A549 treated with CpdA at 1 μM for 4 hours (cell line): ENCODE data around the gene OR8G1. TPM values are rescaled to one million over a fixed set of nuclear protein-coding genes. Genes with fewer than 3 reads are reported as not detected.

Source experiments
- total RNA-seq: library from RNA; stranded (reverse); fragments of 200-300 nt; extraction: Qiagen RNA extraction; gene quantifications from 5 replicates; pipeline ENCODE4 v1.2.3, GENCODE V29; 2022; ENCODE audit warnings: low read depth

The OR8G1 gene, protein sequence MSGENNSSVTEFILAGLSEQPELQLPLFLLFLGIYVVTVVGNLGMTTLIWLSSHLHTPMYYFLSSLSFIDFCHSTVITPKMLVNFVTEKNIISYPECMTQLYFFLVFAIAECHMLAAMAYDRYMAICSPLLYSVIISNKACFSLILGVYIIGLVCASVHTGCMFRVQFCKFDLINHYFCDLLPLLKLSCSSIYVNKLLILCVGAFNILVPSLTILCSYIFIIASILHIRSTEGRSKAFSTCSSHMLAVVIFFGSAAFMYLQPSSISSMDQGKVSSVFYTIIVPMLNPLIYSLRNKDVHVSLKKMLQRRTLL
- total RNA-seq: not detected in 5 replicates

DNA sequence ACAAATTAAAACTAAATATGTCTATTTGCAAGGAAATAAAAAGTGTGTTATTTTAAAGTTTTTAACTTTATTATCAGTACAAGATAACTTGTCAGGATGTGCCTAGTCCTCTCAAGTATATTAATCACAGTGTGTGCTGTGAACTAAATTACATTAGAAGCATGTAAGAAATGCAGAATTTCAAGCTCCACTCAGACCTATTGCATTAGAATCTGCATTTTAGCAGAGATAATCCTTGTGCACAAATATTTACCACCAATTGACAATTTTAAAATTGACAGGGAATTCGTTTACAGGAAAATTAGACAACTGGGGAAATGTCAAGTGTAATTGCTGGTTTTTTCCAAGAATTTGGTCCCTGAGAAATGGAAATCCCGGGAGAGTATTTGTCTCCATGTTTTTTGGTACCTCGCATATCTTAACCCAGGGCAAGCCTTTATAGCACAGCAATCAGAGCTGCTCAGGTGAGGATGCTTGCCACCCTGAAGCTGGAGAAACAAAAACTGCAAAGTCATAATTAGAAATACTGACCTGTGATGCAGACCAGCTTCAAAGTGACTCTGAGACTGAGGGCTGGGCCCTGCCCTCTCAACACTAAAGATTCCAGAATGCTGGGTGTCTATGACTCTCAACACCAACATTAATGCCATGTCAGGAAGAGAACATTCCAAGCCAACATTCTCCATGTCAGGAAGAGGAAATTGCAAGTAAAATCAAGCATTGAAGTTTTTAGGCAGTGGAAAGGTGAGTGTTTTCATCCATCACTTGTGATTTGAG, at the start of gene OR8G1:
Gene OR8G1, plus strand, starts transcription at position 475 of the 777 bp plus-strand sequence. CDS start 8,581 bp downstream, outside the sequence.

GRCh38 chr11:124256076-124256475, 15.2 kb downstream of the OR8G1 start, which contains the start of gene OR8G5:
OR8G5 (plus strand) TSS chr11:124256376; CDS start chr11:124264932, 8,556 bp downstream.

Other genes with a start within 250 kb of the OR8G1 start
- gene OR10G6, start 245.9 kb upstream of the OR8G1 start, total RNA-seq: not detected in 5 replicates
- gene OR10G4, start 228.1 kb upstream of the OR8G1 start, total RNA-seq: not detected in 5 replicates
- gene OR10G9, start 218.1 kb upstream of the OR8G1 start, total RNA-seq: not detected in 5 replicates
- not detected in 5 replicates for gene OR10G8, start 214.3 kb upstream of the OR8G1 start, total RNA-seq
- not detected in 5 replicates for gene OR10G7, start 199.8 kb upstream of the OR8G1 start, total RNA-seq
- gene VWA5A, start 125.6 kb upstream of the OR8G1 start, total RNA-seq: 0.22 to 0.37 TPM (median 0.30 TPM) in 5 replicates
- not detected in 5 replicates for gene OR10D3, start 57.8 kb upstream of the OR8G1 start, total RNA-seq
- not detected in 5 replicates for gene OR8G5, start 15.3 kb downstream of the OR8G1 start, total RNA-seq
- not detected in 5 replicates for gene OR8D1, start 72.9 kb downstream of the OR8G1 start, total RNA-seq
- gene OR8D2, start 79.1 kb downstream of the OR8G1 start, total RNA-seq: not detected in 5 replicates
- not detected in 5 replicates for gene OR8B2, start 143.4 kb downstream of the OR8G1 start, total RNA-seq
- not detected in 5 replicates for gene OR8B3, start 157.9 kb downstream of the OR8G1 start, total RNA-seq
- gene OR8B4, start 183.8 kb downstream of the OR8G1 start, total RNA-seq: not detected in 5 replicates
- not detected in 5 replicates for gene OR8B8, start 204.6 kb downstream of the OR8G1 start, total RNA-seq